HepG2 (cell line): ENCODE results near the gene GPR27.

Experiments used
- HNRNPUL1 ChIP-seq: fragments of 200-400 bp; formaldehyde crosslinking; IDR thresholded peaks from 2 replicates; pipeline ENCODE4 v1.6.1; 2017; ENCODE audit warnings: low read depth, mild to moderate bottlenecking, low read length, moderate library complexity
- SP1 ChIP-seq, 2 experiments: fragments of 450-650 bp in 1 of 2; sonication (generic) in 1 of 2; formaldehyde crosslinking in 1 of 2; IDR thresholded peaks; 2 replicates each; pipeline versions ENCODE4 v1.4.0 to v1.6.1; 2016 to 2020; ENCODE audit warnings: missing genetic modification reagents in 1 of 2
- ZNF569 ChIP-seq: sonication (generic); formaldehyde crosslinking; IDR thresholded peaks from 2 replicates; pipeline ENCODE4 v1.5.0; 2020; ENCODE audit warnings: mild to moderate bottlenecking, missing genetic modification reagents, moderate library complexity, borderline replicate concordance
- ZNF883 ChIP-seq: sonication (generic); formaldehyde crosslinking; IDR thresholded peaks from 2 replicates; pipeline ENCODE4 v1.5.1; 2020; ENCODE audit warnings: mild to moderate bottlenecking, missing genetic modification reagents; ENCODE audit errors: not compliant biosample characterization
- TF ChIP-seq, protein P1 (sequence below): IDR thresholded peaks from 2 replicates; pipeline ENCODE4 v1.6.1; 2012; ENCODE audit warnings: inconsistent platforms
- TF ChIP-seq, protein P2 (sequence below), 2 experiments: fragments of 450-650 bp in 1 of 2; sonication (generic) in 1 of 2; formaldehyde crosslinking; IDR thresholded peaks; 2 replicates each; pipeline versions ENCODE4 v1.5.0 to v1.8.0; 2020 to 2022; ENCODE audit warnings: mild to moderate bottlenecking in 1 of 2, missing genetic modification reagents in 1 of 2

- TF ChIP-seq, protein P1, sequence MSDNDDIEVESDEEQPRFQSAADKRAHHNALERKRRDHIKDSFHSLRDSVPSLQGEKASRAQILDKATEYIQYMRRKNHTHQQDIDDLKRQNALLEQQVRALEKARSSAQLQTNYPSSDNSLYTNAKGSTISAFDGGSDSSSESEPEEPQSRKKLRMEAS: no peak
- no peak for TF ChIP-seq HNRNPUL1
- TF ChIP-seq SP1 (IDR thresholded peaks at IDR 0.05): no peak
- no peak for TF ChIP-seq SP1 (CRISPR knock-in tag; IDR thresholded peaks at IDR 0.05)
- TF ChIP-seq, protein P2, sequence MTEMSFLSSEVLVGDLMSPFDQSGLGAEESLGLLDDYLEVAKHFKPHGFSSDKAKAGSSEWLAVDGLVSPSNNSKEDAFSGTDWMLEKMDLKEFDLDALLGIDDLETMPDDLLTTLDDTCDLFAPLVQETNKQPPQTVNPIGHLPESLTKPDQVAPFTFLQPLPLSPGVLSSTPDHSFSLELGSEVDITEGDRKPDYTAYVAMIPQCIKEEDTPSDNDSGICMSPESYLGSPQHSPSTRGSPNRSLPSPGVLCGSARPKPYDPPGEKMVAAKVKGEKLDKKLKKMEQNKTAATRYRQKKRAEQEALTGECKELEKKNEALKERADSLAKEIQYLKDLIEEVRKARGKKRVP (CRISPR knock-in tag; IDR thresholded peaks at IDR 0.05): no peak
- TF ChIP-seq ZNF569 (CRISPR knock-in tag): no peak
- TF ChIP-seq ZNF883 (CRISPR knock-in tag): no peak
These were observed 46.1 kb upstream of the GPR27 start for GRCh38 chr3:71707595-71707994.
